H1 (cell line): ENCODE data around the gene OR5K2. TPM values are rescaled to one million over a fixed set of nuclear protein-coding genes. Genes with fewer than 3 reads are reported as not detected.
A peak's percentile ranks its signal among the peaks of the same experiment; 100 is the strongest.

Experiments
- BACH1 ChIP-seq: IDR thresholded peaks from 2 replicates; pipeline ENCODE4 v1.6.1; 2012; ENCODE audit warnings: low read length, improper control_type of control experiment
- polyA plus RNA-seq, 7 experiments: library from polyadenylated mRNA; depleted of rRNA in 3 of 7; stranded (reverse) in 5 of 7; unstranded in 2 of 7; fragments of >200 nt in 5 of 7; fragments of 200-250 nt in 2 of 7; gene quantifications; 1 replicate in 5 of 7; 2 replicates in 1 of 7; 4 replicates in 1 of 7; pipeline versions ENCODE4 v1.2.1 to v1.2.3, GENCODE V29; 2011 to 2013; ENCODE audit warnings: missing spikeins in 2 of 7, mixed read lengths in 2 of 7
- total RNA-seq: library from RNA; stranded (reverse); fragmentation: NEBNext Ultra II Directional; extraction: Animal tissue kit (Norgen Biotek cat#: 25700); gene quantifications from 2 replicates; pipeline ENCODE4 v1.2.1, GENCODE V29; 2021

Gene OR5K2
- total and polyA plus RNA-seq, 2 of the 8 experiments (the other 6 are each of a cell fraction or from before 2014, with no cell fraction given), result not detected

DNA sequence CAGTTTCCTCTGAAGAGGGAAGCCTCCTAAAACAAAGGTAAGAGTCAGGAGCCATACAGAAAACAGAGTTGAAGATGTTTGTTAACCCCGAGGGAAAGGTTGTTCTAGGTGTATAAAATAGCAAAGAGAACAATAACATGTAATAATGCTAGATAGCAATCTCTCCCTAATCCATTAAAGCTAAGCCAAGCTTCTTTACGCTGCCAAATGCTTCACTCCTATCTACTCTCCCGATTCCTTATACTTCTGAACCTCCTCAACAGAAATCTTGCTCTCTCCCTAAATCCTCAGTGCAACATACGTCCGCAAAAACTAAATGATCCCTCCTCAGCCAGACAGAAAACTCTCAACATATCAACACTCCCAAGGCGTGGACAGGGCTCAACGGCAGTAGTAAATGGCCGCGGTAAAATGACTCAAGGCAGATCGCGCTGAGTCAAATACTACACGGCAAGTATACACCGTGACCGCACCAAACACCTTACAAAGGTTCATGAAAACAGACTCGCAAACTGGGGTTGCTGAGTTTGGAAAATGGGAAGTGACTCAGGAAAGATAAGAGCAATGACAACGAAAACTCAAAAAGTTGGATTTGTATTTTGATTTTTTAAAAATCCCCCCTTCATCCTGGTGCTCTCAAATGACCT is 24.5 kb downstream of the OR5K2 start (continued):
- peak; percentile 4; the same call in 1 of the 2 replicates for TF ChIP-seq BACH1
